ENCODE results near the gene ZBTB49.

The ZBTB49 gene

GRCh38 chr4:4260185-4260751, 29.8 kb upstream of the ZBTB49 start:
- DNase-seq (ENCODE audit: extremely low spot score), result peak; percentile 55
- POLR2A ChIA-PET, result interaction anchor here (1.0 to 2.2 kb wide), 2 partner anchors 9 to 12 kb away, joined by 3 to 19 read pairs; partner anchors contain the start of gene TMEM128
- TF ChIP-seq PKNOX1 (IDR thresholded peaks at IDR 0.05) (peak; percentile 59), FOXK2 (IDR thresholded peaks at IDR 0.05) (no peak), HDGF (IDR thresholded peaks at IDR 0.05; ENCODE audit: borderline replicate concordance) (no peak)
- CTCF ChIA-PET, result interaction anchor here (0.7 to 1.5 kb wide), 5 partner anchors 12 to 171 kb away, joined by 3 to 6 read pairs (median 4); partner anchors contain the start of gene TMEM128

GRCh38 chr4:4267981-4268380, 22.1 kb upstream of the ZBTB49 start:
- ChIA-PET CTCF (no interaction called here), POLR2A (interaction anchor here (1.5 kb wide), 1 partner anchor 22 kb away, joined by 3 read pairs; the partner anchor contains the start of genes LYAR and ZBTB49)
- no peak for DNase-seq (ENCODE audit: extremely low spot score)
- TF ChIP-seq FOXA1 (IDR thresholded peaks at IDR 0.05) (no peak), PKNOX1 (IDR thresholded peaks at IDR 0.05) (no peak)

GRCh38 chr4:4268776-4269175, 21.3 kb upstream of the ZBTB49 start:
- ChIA-PET POLR2A (no interaction called here), CTCF (no interaction called here)
- no peak for DNase-seq (ENCODE audit: extremely low spot score)
- TF ChIP-seq L3MBTL2 (conservative IDR thresholded peaks at IDR 0.05) (no peak), PKNOX1 (IDR thresholded peaks at IDR 0.05) (no peak), FOXK2 (IDR thresholded peaks at IDR 0.05) (no peak), FOXM1 (IDR thresholded peaks at IDR 0.05; ENCODE audit: borderline replicate concordance) (no peak), BHLHE40 (IDR thresholded peaks at IDR 0.05; ENCODE audit: borderline replicate concordance) (no peak), LEF1 (IDR thresholded peaks at IDR 0.05; ENCODE audit: borderline replicate concordance) (no peak), NFRKB (IDR thresholded peaks at IDR 0.05) (no peak), ARNT (IDR thresholded peaks at IDR 0.05) (no peak), HDGF (IDR thresholded peaks at IDR 0.05; ENCODE audit: borderline replicate concordance) (no peak), ZNF384 (IDR thresholded peaks at IDR 0.05) (no peak), ELF4 (IDR thresholded peaks at IDR 0.05) (no peak)

- TF ChIP-seq PKNOX1 (IDR thresholded peaks at IDR 0.05) (no peak), HDGF (IDR thresholded peaks at IDR 0.05; ENCODE audit: borderline replicate concordance) (no peak), ZNF384 (IDR thresholded peaks at IDR 0.05) (no peak), SP1 (IDR thresholded peaks at IDR 0.05) (no peak), FOXM1 (IDR thresholded peaks at IDR 0.05; ENCODE audit: borderline replicate concordance) (no peak), L3MBTL2 (conservative IDR thresholded peaks at IDR 0.05) (no peak), CTBP1 (IDR thresholded peaks at IDR 0.05; ENCODE audit: borderline replicate concordance) (no peak)
- ChIA-PET CTCF (no interaction called here), POLR2A (no interaction called here)
- no peak for DNase-seq (ENCODE audit: extremely low spot score)
Observed at GRCh38 chr4:4269331-4269731, 20.7 kb upstream of the ZBTB49 start.

- POLR2A ChIA-PET, result interaction anchor here (0.7 kb wide), 1 partner anchor 19 kb away, joined by 3 read pairs; no protein-coding TSS in a partner anchor
- TF ChIP-seq SUZ12 (IDR thresholded peaks at IDR 0.05) (no peak), HDGF (IDR thresholded peaks at IDR 0.05; ENCODE audit: borderline replicate concordance) (no peak), CTBP1 (IDR thresholded peaks at IDR 0.05; ENCODE audit: borderline replicate concordance) (no peak), BHLHE40 (IDR thresholded peaks at IDR 0.05; ENCODE audit: borderline replicate concordance) (no peak), NFRKB (IDR thresholded peaks at IDR 0.05) (no peak), FOXA1 (IDR thresholded peaks at IDR 0.05) (no peak), FOXK2 (IDR thresholded peaks at IDR 0.05) (no peak), SP1 (IDR thresholded peaks at IDR 0.05) (no peak), ZNF384 (IDR thresholded peaks at IDR 0.05) (no peak), FOXM1 (IDR thresholded peaks at IDR 0.05; ENCODE audit: borderline replicate concordance) (no peak), TARDBP (IDR thresholded peaks at IDR 0.05) (no peak), ARNT (IDR thresholded peaks at IDR 0.05) (no peak), LEF1 (IDR thresholded peaks at IDR 0.05; ENCODE audit: borderline replicate concordance) (no peak), ELF4 (IDR thresholded peaks at IDR 0.05) (no peak), L3MBTL2 (conservative IDR thresholded peaks at IDR 0.05) (no peak), PKNOX1 (IDR thresholded peaks at IDR 0.05) (no peak)
- DNase-seq (ENCODE audit: extremely low spot score), result no peak
- CTCF ChIA-PET, result no interaction called here
Observed at GRCh38 chr4:4269856-4270255, 20.2 kb upstream of the ZBTB49 start.

GRCh38 chr4:4270529-4270928, 19.5 kb upstream of the ZBTB49 start:
- ChIA-PET POLR2A (interaction anchor here (0.7 kb wide), 1 partner anchor 20 kb away, joined by 3 read pairs; no protein-coding TSS in a partner anchor), CTCF (no interaction called here)
- no peak for DNase-seq (ENCODE audit: extremely low spot score)
- TF ChIP-seq HDGF (IDR thresholded peaks at IDR 0.05; ENCODE audit: borderline replicate concordance) (no peak), ELF4 (IDR thresholded peaks at IDR 0.05) (no peak), NFRKB (IDR thresholded peaks at IDR 0.05) (no peak), ZNF384 (IDR thresholded peaks at IDR 0.05) (no peak), ARNT (IDR thresholded peaks at IDR 0.05) (no peak), PKNOX1 (IDR thresholded peaks at IDR 0.05) (no peak), TARDBP (IDR thresholded peaks at IDR 0.05) (no peak), FOXA1 (IDR thresholded peaks at IDR 0.05) (no peak)
